CD14-positive monocyte (primary cell): Measurements from ENCODE around the gene OVOL2. TPM values are rescaled to one million over a fixed set of nuclear protein-coding genes. Genes with fewer than 3 reads are reported as not detected.

Experiments
- DNase-seq, 3 donors: peaks; one replicate each; pipeline ENCODE4 v3.0.0-alpha.2; 2011 to 2022
- H2AFZ ChIP-seq: 2 replicates; pipeline ENCODE4 v1.6.0; 2012; ENCODE audit warnings: mild to moderate bottlenecking, low read depth, low read length, inconsistent platforms; ENCODE audit not compliant: insufficient read depth, poor library complexity, severe bottlenecking
- H3K27ac ChIP-seq, 2 donors: 1 replicate in 1 of 2; 2 replicates in 1 of 2; pipeline ENCODE4 v1.5.1; 2012 to 2013; ENCODE audit warnings: low read length in 2 of 2, control low read depth in 1 of 2, inconsistent platforms in 1 of 2, low read depth in 1 of 2, mild to moderate bottlenecking in 1 of 2
- H3K27me3 ChIP-seq, 2 donors: one replicate each; pipeline versions ENCODE4 v1.6.0 to v1.6.1; 2011 to 2013; ENCODE audit warnings: low read length in 2 of 2; ENCODE audit not compliant: control insufficient read depth in 2 of 2, insufficient read depth in 2 of 2
- H3K36me3 ChIP-seq, 2 donors: replicated peaks in 1 of 2; 1 replicate in 1 of 2; 2 replicates in 1 of 2; pipeline versions ENCODE4 v1.5.1 to v1.6.1; 2012 to 2013; ENCODE audit warnings: low read length in 2 of 2, control low read depth in 1 of 2, inconsistent platforms in 1 of 2, mild to moderate bottlenecking in 1 of 2; ENCODE audit not compliant: insufficient read depth in 2 of 2, control insufficient read depth in 1 of 2
- H3K4me1 ChIP-seq, 2 donors: 1 replicate in 1 of 2; 2 replicates in 1 of 2; pipeline versions ENCODE4 v1.5.1 to v1.6.1; 2012 to 2013; ENCODE audit warnings: low read length in 2 of 2, control low read depth in 1 of 2, inconsistent platforms in 1 of 2, mild to moderate bottlenecking in 1 of 2, moderate library complexity in 1 of 2; ENCODE audit not compliant: insufficient read depth in 2 of 2, control insufficient read depth in 1 of 2
- H3K4me2 ChIP-seq: replicated peaks from 2 replicates; pipeline ENCODE3; 2012; ENCODE audit warnings: low read length, moderate library complexity, mild to moderate bottlenecking; ENCODE audit not compliant: poor library complexity, severe bottlenecking; ENCODE audit errors: extremely low read depth
- H3K4me3 ChIP-seq, 3 experiments: fragments of 200-600 bp in 1 of 3; sonication (generic) in 1 of 3; replicated peaks in 1 of 3; 1 replicate in 2 of 3; 2 replicates in 1 of 3; pipeline ENCODE4 v1.5.1; 2011 to 2013; ENCODE audit warnings: low read length in 3 of 3, mild to moderate bottlenecking in 3 of 3, control low read depth in 2 of 3, low read depth in 2 of 3, inconsistent platforms in 1 of 3, moderate library complexity in 1 of 3
- H3K79me2 ChIP-seq: 2 replicates; pipeline ENCODE4 v1.6.0; 2012; ENCODE audit warnings: mild to moderate bottlenecking, control low read depth, inconsistent platforms, low read length, moderate library complexity; ENCODE audit not compliant: insufficient read depth
- H3K9ac ChIP-seq: 2 replicates; pipeline ENCODE4 v1.6.0; 2017; ENCODE audit warnings: low read length, mild to moderate bottlenecking; ENCODE audit not compliant: insufficient read depth, poor library complexity, severe bottlenecking
- H3K9me3 ChIP-seq, 2 donors: replicated peaks in 1 of 2; 1 replicate in 1 of 2; 2 replicates in 1 of 2; pipeline versions ENCODE4 v1.5.1 to v1.6.1; 2012 to 2013; ENCODE audit warnings: low read length in 2 of 2, control low read depth in 1 of 2; ENCODE audit not compliant: control insufficient read depth in 1 of 2, insufficient read depth in 1 of 2
- H4K20me1 ChIP-seq: 2 replicates; pipeline ENCODE4 v1.6.0; 2012; ENCODE audit warnings: mild to moderate bottlenecking, low read length, control low read depth, moderate library complexity; ENCODE audit not compliant: insufficient read depth
- H3K27ac Mint-ChIP-seq, 7 donors: one replicate each; pipeline ENCODE4 v1.8.0; 2020; ENCODE audit warnings: mild to moderate bottlenecking in 7 of 7, mixed read lengths in 7 of 7, moderate library complexity in 6 of 7, inconsistent platforms in 2 of 7
- H3K27me3 Mint-ChIP-seq, 3 donors: one replicate each; pipeline ENCODE4 v1.8.0; 2021 to 2022; ENCODE audit warnings: low read depth in 3 of 3, mild to moderate bottlenecking in 3 of 3, mixed read lengths in 3 of 3, moderate library complexity in 3 of 3, inconsistent platforms in 1 of 3
- H3K36me3 Mint-ChIP-seq, 2 donors: one replicate each; pipeline ENCODE4 v1.8.0; 2020; ENCODE audit warnings: mixed read lengths in 2 of 2, inconsistent platforms in 1 of 2, mild to moderate bottlenecking in 1 of 2
- H3K4me1 Mint-ChIP-seq: one replicate; pipeline ENCODE4 v1.8.0; 2020; ENCODE audit warnings: mild to moderate bottlenecking, mixed read lengths
- H3K4me3 Mint-ChIP-seq, 2 donors: one replicate each; pipeline ENCODE4 v1.8.0; 2020; ENCODE audit warnings: mild to moderate bottlenecking in 2 of 2, mixed read lengths in 2 of 2, moderate library complexity in 1 of 2
- H3K9me3 Mint-ChIP-seq, 7 donors: one replicate each; pipeline ENCODE4 v1.8.0; 2020 to 2022; ENCODE audit warnings: mixed read lengths in 7 of 7, mild to moderate bottlenecking in 6 of 7, moderate library complexity in 6 of 7, inconsistent platforms in 2 of 7
- CTCF ChIP-seq: fragments of 200-600 bp; IDR thresholded peaks from one replicate; pipeline ENCODE4 v1.8.0; 2022; ENCODE audit warnings: antibody characterized with exemption, mild to moderate bottlenecking
- WGBS: methylation state at CpG from one replicate; pipeline ENCODE4 v1.1.5; 2013; ENCODE audit warnings: missing lambda C conversion rate; ENCODE audit not compliant: insufficient coverage; 5-methylcytosine and 5-hydroxymethylcytosine counted together
- intact Hi-C, 2 donors: fragments of 100-400 bp; cut with micrococcal nuclease; formaldehyde crosslinking; loops; one replicate each; pipeline versions ENCODE4 v1.15.0 to v1.15.1; 2023
- polyA plus RNA-seq, 3 donors: library from polyadenylated mRNA; depleted of rRNA in 1 of 3; unstranded in 2 of 3; stranded (reverse) in 1 of 3; fragments of 300-500 nt in 2 of 3; fragments of >200 nt in 1 of 3; fragmentation: Illumina TruSeq in 2 of 3; gene quantifications; 1 replicate in 2 of 3; 2 replicates in 1 of 3; pipeline ENCODE4 v1.2.3, GENCODE V29; 2012 to 2021

The OVOL2 gene
- polyA plus RNA-seq, 3 donors = not detected

GRCh38 chr20:18042229-18042628 is 15.5 kb downstream of the OVOL2 start:
- H3K4me2 ChIP-seq = no peak overlapping the region
- 79% methylated on average over 2 of the region's 9 CpGs for WGBS
- no peak for DNase-seq
- intact Hi-C loops = no loop called here
- no peak overlapping the region for H3K27ac ChIP-seq
- H3K27me3 ChIP-seq = peaks cover 4% of the 10 kb centered on the region in 2 donors
- no peaks in the 10 kb centered on the region for H4K20me1 ChIP-seq
- Mint-ChIP-seq H3K4me1 (no peaks in the 10 kb centered on the region), H3K9me3 (peaks cover 4 to 20% (median 15%) of the 10 kb centered on the region in 7 donors), H3K27me3 (peaks cover 22 to 29% (median 29%) of the 10 kb centered on the region in 3 donors), H3K36me3 (no peaks in the 10 kb centered on the region), H3K4me3 (no peak overlapping the region), H3K27ac (no peak overlapping the region)
- H3K9me3 ChIP-seq = peaks cover 11% of the 10 kb centered on the region in 2 donors
- H3K79me2 ChIP-seq = no peaks in the 10 kb centered on the region
- H3K4me1 ChIP-seq = no peaks in the 10 kb centered on the region
- no peak overlapping the region for H2AFZ ChIP-seq
- no peak overlapping the region for H3K4me3 ChIP-seq
- no peak for TF ChIP-seq CTCF
- no peaks in the 10 kb centered on the region for H3K36me3 ChIP-seq
- H3K9ac ChIP-seq = no peak overlapping the region

- Histone ChIP-seq H3K27ac (no peak overlapping the region), H3K79me2 (no peaks in the 10 kb centered on the region), H3K27me3 (peaks cover 3 to 4% of the 10 kb centered on the region in 2 donors), H3K4me1 (no peaks in the 10 kb centered on the region), H3K4me3 (no peak overlapping the region), H4K20me1 (no peaks in the 10 kb centered on the region), H2AFZ (no peak overlapping the region), H3K36me3 (no peaks in the 10 kb centered on the region), H3K4me2 (no peak overlapping the region), H3K9me3 (peaks cover 11% of the 10 kb centered on the region in 2 donors), H3K9ac (no peak overlapping the region)
- no peak for TF ChIP-seq CTCF
- Mint-ChIP-seq H3K4me1 (no peaks in the 10 kb centered on the region), H3K36me3 (no peaks in the 10 kb centered on the region), H3K9me3 (peaks cover 4 to 20% (median 15%) of the 10 kb centered on the region in 7 donors), H3K27me3 (peaks cover 22 to 29% (median 27%) of the 10 kb centered on the region in 3 donors), H3K27ac (no peak overlapping the region), H3K4me3 (no peak overlapping the region)
- DNase-seq = no peak
- intact Hi-C loops = no loop called here
- WGBS = 89% methylated on average over 10 of the region's 15 CpGs
Measured at GRCh38 chr20:18041462-18041861, 16.3 kb downstream of the OVOL2 start.
